ENCODE measurements around the gene POU3F2.

DNA sequence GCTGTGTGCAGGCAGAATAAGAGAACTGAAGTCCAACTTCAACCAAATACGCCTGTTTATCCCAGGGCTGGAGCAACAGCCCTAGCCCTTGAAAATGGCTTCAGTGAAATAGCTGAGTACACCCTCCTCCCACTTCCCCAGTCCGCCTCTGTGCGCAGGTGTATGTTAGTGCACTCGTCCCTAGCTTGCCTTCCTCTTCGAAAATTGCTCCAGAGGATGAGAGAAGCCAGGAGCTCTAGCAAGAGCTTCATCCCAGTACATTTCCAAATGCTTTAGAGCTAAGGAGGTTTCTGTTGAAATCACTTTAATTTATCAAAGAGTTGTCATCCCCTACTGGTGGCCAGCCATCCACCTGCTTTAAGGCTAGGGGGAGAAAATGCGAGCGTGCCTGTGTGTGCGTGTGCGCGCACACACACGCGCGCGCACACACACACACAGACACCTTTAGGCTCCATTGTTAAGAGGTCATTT is 5.4 kb upstream of the POU3F2 start:
- TF ChIP-seq POLR2A (IDR thresholded peaks at IDR 0.05; ENCODE audit: low read length) (no peak), RAD21 (conservative IDR thresholded peaks at IDR 0.05 in 1 of 2, IDR thresholded peaks at IDR 0.05 in 1 of 2) (no peak), RFX5 (IDR thresholded peaks at IDR 0.05) (no peak), KDM1A (IDR thresholded peaks at IDR 0.05; ENCODE audit: low read depth) (no peak), POLR2AphosphoS2 (conservative IDR thresholded peaks at IDR 0.05; ENCODE audit: low read length) (no peak), JUN (IDR thresholded peaks at IDR 0.05) (no peak), EP300 (IDR thresholded peaks at IDR 0.05) (no peak), MYC (IDR thresholded peaks at IDR 0.05; ENCODE audit: borderline replicate concordance, low read length) (no peak)
- TF ChIP-seq, protein P1, sequence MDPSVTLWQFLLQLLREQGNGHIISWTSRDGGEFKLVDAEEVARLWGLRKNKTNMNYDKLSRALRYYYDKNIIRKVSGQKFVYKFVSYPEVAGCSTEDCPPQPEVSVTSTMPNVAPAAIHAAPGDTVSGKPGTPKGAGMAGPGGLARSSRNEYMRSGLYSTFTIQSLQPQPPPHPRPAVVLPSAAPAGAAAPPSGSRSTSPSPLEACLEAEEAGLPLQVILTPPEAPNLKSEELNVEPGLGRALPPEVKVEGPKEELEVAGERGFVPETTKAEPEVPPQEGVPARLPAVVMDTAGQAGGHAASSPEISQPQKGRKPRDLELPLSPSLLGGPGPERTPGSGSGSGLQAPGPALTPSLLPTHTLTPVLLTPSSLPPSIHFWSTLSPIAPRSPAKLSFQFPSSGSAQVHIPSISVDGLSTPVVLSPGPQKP (IDR thresholded peaks at IDR 0.05; ENCODE audit: low read depth, low read length) = no peak
- TF ChIP-seq, protein P2, sequence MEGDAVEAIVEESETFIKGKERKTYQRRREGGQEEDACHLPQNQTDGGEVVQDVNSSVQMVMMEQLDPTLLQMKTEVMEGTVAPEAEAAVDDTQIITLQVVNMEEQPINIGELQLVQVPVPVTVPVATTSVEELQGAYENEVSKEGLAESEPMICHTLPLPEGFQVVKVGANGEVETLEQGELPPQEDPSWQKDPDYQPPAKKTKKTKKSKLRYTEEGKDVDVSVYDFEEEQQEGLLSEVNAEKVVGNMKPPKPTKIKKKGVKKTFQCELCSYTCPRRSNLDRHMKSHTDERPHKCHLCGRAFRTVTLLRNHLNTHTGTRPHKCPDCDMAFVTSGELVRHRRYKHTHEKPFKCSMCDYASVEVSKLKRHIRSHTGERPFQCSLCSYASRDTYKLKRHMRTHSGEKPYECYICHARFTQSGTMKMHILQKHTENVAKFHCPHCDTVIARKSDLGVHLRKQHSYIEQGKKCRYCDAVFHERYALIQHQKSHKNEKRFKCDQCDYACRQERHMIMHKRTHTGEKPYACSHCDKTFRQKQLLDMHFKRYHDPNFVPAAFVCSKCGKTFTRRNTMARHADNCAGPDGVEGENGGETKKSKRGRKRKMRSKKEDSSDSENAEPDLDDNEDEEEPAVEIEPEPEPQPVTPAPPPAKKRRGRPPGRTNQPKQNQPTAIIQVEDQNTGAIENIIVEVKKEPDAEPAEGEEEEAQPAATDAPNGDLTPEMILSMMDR (IDR thresholded peaks at IDR 0.05) = no peak
- TF ChIP-seq, protein P3, sequence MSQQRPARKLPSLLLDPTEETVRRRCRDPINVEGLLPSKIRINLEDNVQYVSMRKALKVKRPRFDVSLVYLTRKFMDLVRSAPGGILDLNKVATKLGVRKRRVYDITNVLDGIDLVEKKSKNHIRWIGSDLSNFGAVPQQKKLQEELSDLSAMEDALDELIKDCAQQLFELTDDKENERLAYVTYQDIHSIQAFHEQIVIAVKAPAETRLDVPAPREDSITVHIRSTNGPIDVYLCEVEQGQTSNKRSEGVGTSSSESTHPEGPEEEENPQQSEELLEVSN (IDR thresholded peaks at IDR 0.05; ENCODE audit: borderline replicate concordance, low read depth) = no peak
- TF ChIP-seq, protein P4, sequence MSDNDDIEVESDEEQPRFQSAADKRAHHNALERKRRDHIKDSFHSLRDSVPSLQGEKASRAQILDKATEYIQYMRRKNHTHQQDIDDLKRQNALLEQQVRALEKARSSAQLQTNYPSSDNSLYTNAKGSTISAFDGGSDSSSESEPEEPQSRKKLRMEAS (IDR thresholded peaks at IDR 0.05) = no peak
